Measurements from ENCODE around the gene HTATSF1. TPM values are rescaled to one million over a fixed set of nuclear protein-coding genes. Genes with fewer than 3 reads are reported as not detected.

Gene HTATSF1
- total and polyA plus RNA-seq, 9 of the 15 experiments (the other 6 are each of a cell fraction or from before 2014, with no cell fraction given) = 2.6 to 87.7 (median 42.2) TPM

DNA sequence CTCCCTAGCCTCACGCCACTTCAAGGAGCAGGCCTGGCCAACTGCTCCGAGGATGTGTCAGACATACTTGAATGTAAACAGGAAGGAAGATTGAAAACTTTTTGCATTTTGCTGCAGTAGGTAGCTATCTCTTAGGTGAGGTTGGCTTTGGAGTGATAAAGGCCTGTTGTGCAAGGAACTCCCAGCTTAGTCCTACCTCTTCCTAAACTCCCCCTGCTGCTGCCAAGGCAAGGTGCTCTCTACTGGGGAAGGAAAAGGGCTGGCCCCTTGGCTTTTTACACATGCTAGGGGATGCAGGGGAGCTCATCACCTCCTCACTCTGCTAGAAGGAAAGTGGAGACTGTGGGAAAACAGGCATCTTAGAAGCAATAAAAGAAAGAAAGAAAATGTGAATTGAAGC lies 20.4 kb upstream of the HTATSF1 start:
- Histone ChIP-seq H3K9me1 (ENCODE audit: control insufficient read depth, insufficient read depth, low read length) (no peaks in the 10 kb centered on the region), H3K9ac (ENCODE audit: insufficient read depth in 1 of 2, low read depth in 2 of 2, low read length in 2 of 2) (no peak overlapping the region), H2AFZ (ENCODE audit: low read depth, low read length) (no peak overlapping the region), H3K79me2 (ENCODE audit: control insufficient read depth, insufficient read depth, low read length) (no peaks in the 10 kb centered on the region), H3K4me3 (no peak overlapping the region), H4K20me1 (replicated peaks; ENCODE audit: control insufficient read depth, insufficient read depth, low read length) (no peaks in the 10 kb centered on the region), H3K9me3 (replicated peaks; ENCODE audit: control insufficient read depth, insufficient read depth, low read depth, low read length) (no peaks in the 10 kb centered on the region), H3K27ac (ENCODE audit: extremely low read depth, low read depth, low read length) (no peak overlapping the region), H3K36me3 (ENCODE audit: control insufficient read depth, insufficient read depth, low read length) (no peaks in the 10 kb centered on the region), H3K4me2 (ENCODE audit: insufficient read depth, low read length) (no peak overlapping the region), H3K27me3 (ENCODE audit: control insufficient read depth in 2 of 2, insufficient read depth in 2 of 2, low read length in 2 of 2) (no peaks in the 10 kb centered on the region), H3K4me1 (replicated peaks in 1 of 2; ENCODE audit: control insufficient read depth in 2 of 2, insufficient read depth in 2 of 2, low read length in 2 of 2) (no peaks in the 10 kb centered on the region)
- TF ChIP-seq, protein P1, sequence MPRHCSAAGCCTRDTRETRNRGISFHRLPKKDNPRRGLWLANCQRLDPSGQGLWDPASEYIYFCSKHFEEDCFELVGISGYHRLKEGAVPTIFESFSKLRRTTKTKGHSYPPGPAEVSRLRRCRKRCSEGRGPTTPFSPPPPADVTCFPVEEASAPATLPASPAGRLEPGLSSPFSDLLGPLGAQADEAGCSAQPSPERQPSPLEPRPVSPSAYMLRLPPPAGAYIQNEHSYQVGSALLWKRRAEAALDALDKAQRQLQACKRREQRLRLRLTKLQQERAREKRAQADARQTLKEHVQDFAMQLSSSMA (CRISPR knock-in tag; IDR thresholded peaks at IDR 0.05) = no peak
- TF ChIP-seq ZNF133 (CRISPR knock-in tag; IDR thresholded peaks at IDR 0.05) = no peak
- TF ChIP-seq, protein P2, sequence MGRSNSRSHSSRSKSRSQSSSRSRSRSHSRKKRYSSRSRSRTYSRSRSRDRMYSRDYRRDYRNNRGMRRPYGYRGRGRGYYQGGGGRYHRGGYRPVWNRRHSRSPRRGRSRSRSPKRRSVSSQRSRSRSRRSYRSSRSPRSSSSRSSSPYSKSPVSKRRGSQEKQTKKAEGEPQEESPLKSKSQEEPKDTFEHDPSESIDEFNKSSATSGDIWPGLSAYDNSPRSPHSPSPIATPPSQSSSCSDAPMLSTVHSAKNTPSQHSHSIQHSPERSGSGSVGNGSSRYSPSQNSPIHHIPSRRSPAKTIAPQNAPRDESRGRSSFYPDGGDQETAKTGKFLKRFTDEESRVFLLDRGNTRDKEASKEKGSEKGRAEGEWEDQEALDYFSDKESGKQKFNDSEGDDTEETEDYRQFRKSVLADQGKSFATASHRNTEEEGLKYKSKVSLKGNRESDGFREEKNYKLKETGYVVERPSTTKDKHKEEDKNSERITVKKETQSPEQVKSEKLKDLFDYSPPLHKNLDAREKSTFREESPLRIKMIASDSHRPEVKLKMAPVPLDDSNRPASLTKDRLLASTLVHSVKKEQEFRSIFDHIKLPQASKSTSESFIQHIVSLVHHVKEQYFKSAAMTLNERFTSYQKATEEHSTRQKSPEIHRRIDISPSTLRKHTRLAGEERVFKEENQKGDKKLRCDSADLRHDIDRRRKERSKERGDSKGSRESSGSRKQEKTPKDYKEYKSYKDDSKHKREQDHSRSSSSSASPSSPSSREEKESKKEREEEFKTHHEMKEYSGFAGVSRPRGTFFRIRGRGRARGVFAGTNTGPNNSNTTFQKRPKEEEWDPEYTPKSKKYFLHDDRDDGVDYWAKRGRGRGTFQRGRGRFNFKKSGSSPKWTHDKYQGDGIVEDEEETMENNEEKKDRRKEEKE (IDR thresholded peaks at IDR 0.05; ENCODE audit: borderline replicate concordance in 1 of 2, control insufficient read depth in 1 of 2, low read depth in 2 of 2, low read length in 1 of 2) = no peak
- TF ChIP-seq, protein P3, sequence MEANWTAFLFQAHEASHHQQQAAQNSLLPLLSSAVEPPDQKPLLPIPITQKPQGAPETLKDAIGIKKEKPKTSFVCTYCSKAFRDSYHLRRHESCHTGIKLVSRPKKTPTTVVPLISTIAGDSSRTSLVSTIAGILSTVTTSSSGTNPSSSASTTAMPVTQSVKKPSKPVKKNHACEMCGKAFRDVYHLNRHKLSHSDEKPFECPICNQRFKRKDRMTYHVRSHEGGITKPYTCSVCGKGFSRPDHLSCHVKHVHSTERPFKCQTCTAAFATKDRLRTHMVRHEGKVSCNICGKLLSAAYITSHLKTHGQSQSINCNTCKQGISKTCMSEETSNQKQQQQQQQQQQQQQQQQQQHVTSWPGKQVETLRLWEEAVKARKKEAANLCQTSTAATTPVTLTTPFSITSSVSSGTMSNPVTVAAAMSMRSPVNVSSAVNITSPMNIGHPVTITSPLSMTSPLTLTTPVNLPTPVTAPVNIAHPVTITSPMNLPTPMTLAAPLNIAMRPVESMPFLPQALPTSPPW (CRISPR knock-in tag; IDR thresholded peaks at IDR 0.05) = no peak
- TF ChIP-seq, protein P4, sequence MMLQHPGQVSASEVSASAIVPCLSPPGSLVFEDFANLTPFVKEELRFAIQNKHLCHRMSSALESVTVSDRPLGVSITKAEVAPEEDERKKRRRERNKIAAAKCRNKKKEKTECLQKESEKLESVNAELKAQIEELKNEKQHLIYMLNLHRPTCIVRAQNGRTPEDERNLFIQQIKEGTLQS (IDR thresholded peaks at IDR 0.05) = no peak
- TF ChIP-seq, protein P4 (CRISPR knock-in tag; conservative IDR thresholded peaks at IDR 0.05) = no peak
- TF ChIP-seq, protein P5, sequence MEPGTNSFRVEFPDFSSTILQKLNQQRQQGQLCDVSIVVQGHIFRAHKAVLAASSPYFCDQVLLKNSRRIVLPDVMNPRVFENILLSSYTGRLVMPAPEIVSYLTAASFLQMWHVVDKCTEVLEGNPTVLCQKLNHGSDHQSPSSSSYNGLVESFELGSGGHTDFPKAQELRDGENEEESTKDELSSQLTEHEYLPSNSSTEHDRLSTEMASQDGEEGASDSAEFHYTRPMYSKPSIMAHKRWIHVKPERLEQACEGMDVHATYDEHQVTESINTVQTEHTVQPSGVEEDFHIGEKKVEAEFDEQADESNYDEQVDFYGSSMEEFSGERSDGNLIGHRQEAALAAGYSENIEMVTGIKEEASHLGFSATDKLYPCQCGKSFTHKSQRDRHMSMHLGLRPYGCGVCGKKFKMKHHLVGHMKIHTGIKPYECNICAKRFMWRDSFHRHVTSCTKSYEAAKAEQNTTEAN (CRISPR knock-in tag; IDR thresholded peaks at IDR 0.05) = no peak
- no peak for TF ChIP-seq ZNF76 (CRISPR knock-in tag; IDR thresholded peaks at IDR 0.05; ENCODE audit: borderline replicate concordance)
- TF ChIP-seq CC2D1A (IDR thresholded peaks at IDR 0.05) = no peak
- no peak for TF ChIP-seq CREBBP (IDR thresholded peaks at IDR 0.05; ENCODE audit: low read depth, low read length)
- TF ChIP-seq, protein P6, sequence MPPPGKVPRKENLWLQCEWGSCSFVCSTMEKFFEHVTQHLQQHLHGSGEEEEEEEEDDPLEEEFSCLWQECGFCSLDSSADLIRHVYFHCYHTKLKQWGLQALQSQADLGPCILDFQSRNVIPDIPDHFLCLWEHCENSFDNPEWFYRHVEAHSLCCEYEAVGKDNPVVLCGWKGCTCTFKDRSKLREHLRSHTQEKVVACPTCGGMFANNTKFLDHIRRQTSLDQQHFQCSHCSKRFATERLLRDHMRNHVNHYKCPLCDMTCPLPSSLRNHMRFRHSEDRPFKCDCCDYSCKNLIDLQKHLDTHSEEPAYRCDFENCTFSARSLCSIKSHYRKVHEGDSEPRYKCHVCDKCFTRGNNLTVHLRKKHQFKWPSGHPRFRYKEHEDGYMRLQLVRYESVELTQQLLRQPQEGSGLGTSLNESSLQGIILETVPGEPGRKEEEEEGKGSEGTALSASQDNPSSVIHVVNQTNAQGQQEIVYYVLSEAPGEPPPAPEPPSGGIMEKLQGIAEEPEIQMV (tag; conservative IDR thresholded peaks at IDR 0.05; ENCODE audit: low read depth) = no peak
- POLR2A ChIA-PET = interaction anchor here (1.0 to 1.4 kb wide), 2 partner anchors 9 to 11 kb away, joined by 3 to 4 read pairs; no protein-coding TSS in a partner anchor
- in situ Hi-C loops (cut with MboI) = no loop called here
- CTCF ChIA-PET (ENCODE audit: low intra/inter-chr PET ratio) = no interaction called here
- intact Hi-C loops (cut with micrococcal nuclease) = no loop called here
- BruUV-seq (replicated peaks) = no TSS peak
- WGBS (ENCODE audit: insufficient coverage, low coverage, missing lambda C conversion rate) = 0% methylated on average over 2 of the region's 2 CpGs
- DNase-seq (ENCODE audit: extremely low read depth in 1 of 4, low spot score in 3 of 4) (no peak), ATAC-seq (no peak), FAIRE-seq (no peak)

Measured in K562 (cell line).